ENCODE measurements around the gene PCDHGB2.

GRCh38 chr5:141392429-141393198 is 32.8 kb downstream of the PCDHGB2 start, which contains the start of gene PCDHGA8:
- TF ChIP-seq POLR2AphosphoS5 (IDR thresholded peaks at IDR 0.05; ENCODE audit: low read depth, low read length) (no peak), SIN3A (IDR thresholded peaks at IDR 0.05; ENCODE audit: borderline replicate concordance, insufficient read depth, low read length) (no peak), TAF1 (IDR thresholded peaks at IDR 0.05; ENCODE audit: borderline replicate concordance, insufficient read depth, low read length) (no peak), FOXP2 (optimal IDR thresholded peaks at IDR 0.05; ENCODE audit: borderline replicate concordance, extremely low read depth, extremely low read length, insufficient read depth) (no peak)
- TF ChIP-seq, protein P1, sequence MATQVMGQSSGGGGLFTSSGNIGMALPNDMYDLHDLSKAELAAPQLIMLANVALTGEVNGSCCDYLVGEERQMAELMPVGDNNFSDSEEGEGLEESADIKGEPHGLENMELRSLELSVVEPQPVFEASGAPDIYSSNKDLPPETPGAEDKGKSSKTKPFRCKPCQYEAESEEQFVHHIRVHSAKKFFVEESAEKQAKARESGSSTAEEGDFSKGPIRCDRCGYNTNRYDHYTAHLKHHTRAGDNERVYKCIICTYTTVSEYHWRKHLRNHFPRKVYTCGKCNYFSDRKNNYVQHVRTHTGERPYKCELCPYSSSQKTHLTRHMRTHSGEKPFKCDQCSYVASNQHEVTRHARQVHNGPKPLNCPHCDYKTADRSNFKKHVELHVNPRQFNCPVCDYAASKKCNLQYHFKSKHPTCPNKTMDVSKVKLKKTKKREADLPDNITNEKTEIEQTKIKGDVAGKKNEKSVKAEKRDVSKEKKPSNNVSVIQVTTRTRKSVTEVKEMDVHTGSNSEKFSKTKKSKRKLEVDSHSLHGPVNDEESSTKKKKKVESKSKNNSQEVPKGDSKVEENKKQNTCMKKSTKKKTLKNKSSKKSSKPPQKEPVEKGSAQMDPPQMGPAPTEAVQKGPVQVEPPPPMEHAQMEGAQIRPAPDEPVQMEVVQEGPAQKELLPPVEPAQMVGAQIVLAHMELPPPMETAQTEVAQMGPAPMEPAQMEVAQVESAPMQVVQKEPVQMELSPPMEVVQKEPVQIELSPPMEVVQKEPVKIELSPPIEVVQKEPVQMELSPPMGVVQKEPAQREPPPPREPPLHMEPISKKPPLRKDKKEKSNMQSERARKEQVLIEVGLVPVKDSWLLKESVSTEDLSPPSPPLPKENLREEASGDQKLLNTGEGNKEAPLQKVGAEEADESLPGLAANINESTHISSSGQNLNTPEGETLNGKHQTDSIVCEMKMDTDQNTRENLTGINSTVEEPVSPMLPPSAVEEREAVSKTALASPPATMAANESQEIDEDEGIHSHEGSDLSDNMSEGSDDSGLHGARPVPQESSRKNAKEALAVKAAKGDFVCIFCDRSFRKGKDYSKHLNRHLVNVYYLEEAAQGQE (IDR thresholded peaks at IDR 0.05; ENCODE audit: insufficient read depth in 1 of 2, low read depth in 2 of 2, low read length in 2 of 2): no peak
